ENCODE results near the gene HS6ST1. TPM values are rescaled to one million over a fixed set of nuclear protein-coding genes. Genes with fewer than 3 reads are reported as not detected.

The HS6ST1 gene
- total and polyA plus RNA-seq, 2 donors (not counting 1 experiment from before 2014, with no cell fraction given), result 16.6 to 59.9 TPM

- Histone ChIP-seq H3K9ac (ENCODE audit: insufficient read depth, low read length) (no peak overlapping the region), H3K27me3 (ENCODE audit: control insufficient read depth, insufficient read depth, low read length) (no peaks in the 10 kb centered on the region), H4K20me1 (ENCODE audit: control insufficient read depth, extremely low read depth, insufficient read depth, low read length) (no peaks in the 10 kb centered on the region), H3K79me2 (ENCODE audit: control insufficient read depth, insufficient read depth, low read length) (no peaks in the 10 kb centered on the region), H3K27ac (ENCODE audit: insufficient read depth, low read length) (no peak overlapping the region), H3K4me2 (ENCODE audit: extremely low read depth, insufficient read depth, low read length) (no peak overlapping the region), H3K36me3 (ENCODE audit: control insufficient read depth, insufficient read depth, low read length) (no peaks in the 10 kb centered on the region), H3K9me3 (ENCODE audit: control insufficient read depth, insufficient read depth, low read depth, low read length) (no peaks in the 10 kb centered on the region), H3K4me1 (ENCODE audit: control insufficient read depth, extremely low read depth, insufficient read depth, low read length) (peaks cover 9% of the 10 kb centered on the region), H3K4me3 (replicated peaks in 1 of 4; ENCODE audit: control extremely low read depth in 1 of 4, insufficient read depth in 1 of 4, low read depth in 3 of 4, low read length in 4 of 4) (no peak overlapping the region), H2AFZ (ENCODE audit: low read length) (no peak overlapping the region)
- TF ChIP-seq, protein P1, sequence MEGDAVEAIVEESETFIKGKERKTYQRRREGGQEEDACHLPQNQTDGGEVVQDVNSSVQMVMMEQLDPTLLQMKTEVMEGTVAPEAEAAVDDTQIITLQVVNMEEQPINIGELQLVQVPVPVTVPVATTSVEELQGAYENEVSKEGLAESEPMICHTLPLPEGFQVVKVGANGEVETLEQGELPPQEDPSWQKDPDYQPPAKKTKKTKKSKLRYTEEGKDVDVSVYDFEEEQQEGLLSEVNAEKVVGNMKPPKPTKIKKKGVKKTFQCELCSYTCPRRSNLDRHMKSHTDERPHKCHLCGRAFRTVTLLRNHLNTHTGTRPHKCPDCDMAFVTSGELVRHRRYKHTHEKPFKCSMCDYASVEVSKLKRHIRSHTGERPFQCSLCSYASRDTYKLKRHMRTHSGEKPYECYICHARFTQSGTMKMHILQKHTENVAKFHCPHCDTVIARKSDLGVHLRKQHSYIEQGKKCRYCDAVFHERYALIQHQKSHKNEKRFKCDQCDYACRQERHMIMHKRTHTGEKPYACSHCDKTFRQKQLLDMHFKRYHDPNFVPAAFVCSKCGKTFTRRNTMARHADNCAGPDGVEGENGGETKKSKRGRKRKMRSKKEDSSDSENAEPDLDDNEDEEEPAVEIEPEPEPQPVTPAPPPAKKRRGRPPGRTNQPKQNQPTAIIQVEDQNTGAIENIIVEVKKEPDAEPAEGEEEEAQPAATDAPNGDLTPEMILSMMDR (conservative IDR thresholded peaks at IDR 0.05 in 1 of 2, IDR thresholded peaks at IDR 0.05 in 1 of 2; ENCODE audit: low read depth in 1 of 2, low read length in 2 of 2), result no peak
- no peak for TF ChIP-seq EZH2 (IDR thresholded peaks at IDR 0.05; ENCODE audit: low read length, missing control alignments)
- DNase-seq (ENCODE audit: low read depth in 2 of 2), result no peak
Observed at GRCh38 chr2:128348701-128349100, 30.0 kb upstream of the HS6ST1 start.

DNA sequence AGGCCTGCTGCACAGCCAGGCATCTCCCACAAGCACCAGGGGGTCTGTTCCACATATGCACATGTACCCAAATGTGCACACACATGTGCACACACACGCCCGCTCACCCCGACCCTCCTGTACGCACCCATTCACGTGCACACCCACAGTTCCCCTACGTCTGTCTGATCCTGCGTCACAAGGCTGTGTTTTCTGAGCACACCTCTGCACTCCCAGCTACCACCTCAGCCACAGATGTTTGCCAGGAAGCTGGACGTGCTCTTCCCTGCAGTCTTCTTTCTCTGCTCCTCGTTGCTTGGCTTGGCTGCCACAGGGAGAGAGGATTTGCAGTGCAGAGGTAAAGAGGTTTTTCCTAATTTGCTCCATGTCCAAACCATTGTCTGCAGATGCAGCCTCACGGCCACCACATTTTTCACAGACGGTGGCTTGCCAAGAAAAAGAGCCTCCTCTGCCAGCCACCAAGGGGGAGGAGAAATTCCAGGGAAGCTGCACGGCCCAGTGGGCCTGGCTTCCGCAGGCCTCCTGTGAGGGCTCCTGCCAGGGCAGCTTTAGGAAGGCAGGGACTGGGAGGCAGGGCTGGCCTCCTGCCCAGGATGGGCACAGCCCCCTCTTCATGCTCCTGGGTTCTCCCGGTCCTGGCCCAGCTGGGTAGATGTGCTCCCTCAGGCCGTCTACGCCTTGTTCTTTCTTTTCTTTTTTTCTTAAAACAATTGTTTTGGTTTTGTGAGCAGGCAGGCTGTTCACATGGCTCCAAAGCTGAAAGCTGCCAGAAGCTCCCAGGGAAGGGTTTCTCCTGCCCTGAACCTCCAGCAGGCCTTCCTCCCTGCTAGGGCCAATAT lies 29.3 kb upstream of the HS6ST1 start:
- Histone ChIP-seq H3K4me1 (ENCODE audit: control insufficient read depth, extremely low read depth, insufficient read depth, low read length) (peaks cover 9% of the 10 kb centered on the region), H3K4me3 (replicated peaks in 1 of 4; ENCODE audit: control extremely low read depth in 1 of 4, insufficient read depth in 1 of 4, low read depth in 3 of 4, low read length in 4 of 4) (no peak overlapping the region), H3K4me2 (ENCODE audit: extremely low read depth, insufficient read depth, low read length) (no peak overlapping the region), H3K9me3 (ENCODE audit: control insufficient read depth, insufficient read depth, low read depth, low read length) (no peaks in the 10 kb centered on the region), H3K27me3 (ENCODE audit: control insufficient read depth, insufficient read depth, low read length) (no peaks in the 10 kb centered on the region), H3K79me2 (ENCODE audit: control insufficient read depth, insufficient read depth, low read length) (no peaks in the 10 kb centered on the region), H2AFZ (ENCODE audit: low read length) (peak overlapping the region; percentile 84), H3K27ac (ENCODE audit: insufficient read depth, low read length) (no peak overlapping the region), H3K36me3 (ENCODE audit: control insufficient read depth, insufficient read depth, low read length) (no peaks in the 10 kb centered on the region), H3K9ac (ENCODE audit: insufficient read depth, low read length) (no peak overlapping the region), H4K20me1 (ENCODE audit: control insufficient read depth, extremely low read depth, insufficient read depth, low read length) (no peaks in the 10 kb centered on the region)
- DNase-seq (ENCODE audit: low read depth in 2 of 2), result peak; percentile 35 to 74
- TF ChIP-seq, protein P1 (conservative IDR thresholded peaks at IDR 0.05 in 1 of 2, IDR thresholded peaks at IDR 0.05 in 1 of 2; ENCODE audit: low read depth in 1 of 2, low read length in 2 of 2), result no peak

- peaks cover 9% of the 10 kb centered on the region for H3K4me1 ChIP-seq (ENCODE audit: control insufficient read depth, extremely low read depth, insufficient read depth, low read length)
Observed at GRCh38 chr2:128347171-128347558, 28.5 kb upstream of the HS6ST1 start.

More at GRCh38 chr2:128347171-128347558, 28.5 kb upstream of the HS6ST1 start:
- Histone ChIP-seq H3K27ac (ENCODE audit: insufficient read depth, low read length) (no peak overlapping the region), H3K27me3 (ENCODE audit: control insufficient read depth, insufficient read depth, low read length) (no peaks in the 10 kb centered on the region), H3K4me3 (replicated peaks in 1 of 4; ENCODE audit: control extremely low read depth in 1 of 4, insufficient read depth in 1 of 4, low read depth in 3 of 4, low read length in 4 of 4) (no peak overlapping the region), H3K4me2 (ENCODE audit: extremely low read depth, insufficient read depth, low read length) (no peak overlapping the region), H3K9me3 (ENCODE audit: control insufficient read depth, insufficient read depth, low read depth, low read length) (no peaks in the 10 kb centered on the region), H3K9ac (ENCODE audit: insufficient read depth, low read length) (no peak overlapping the region), H4K20me1 (ENCODE audit: control insufficient read depth, extremely low read depth, insufficient read depth, low read length) (no peaks in the 10 kb centered on the region), H2AFZ (ENCODE audit: low read length) (no peak overlapping the region), H3K79me2 (ENCODE audit: control insufficient read depth, insufficient read depth, low read length) (no peaks in the 10 kb centered on the region), H3K36me3 (ENCODE audit: control insufficient read depth, insufficient read depth, low read length) (no peaks in the 10 kb centered on the region)
- no peak for DNase-seq (ENCODE audit: low read depth in 2 of 2)
- no peak for TF ChIP-seq EZH2 (IDR thresholded peaks at IDR 0.05; ENCODE audit: low read length, missing control alignments)
- TF ChIP-seq, protein P1 (conservative IDR thresholded peaks at IDR 0.05 in 1 of 2, IDR thresholded peaks at IDR 0.05 in 1 of 2; ENCODE audit: low read depth in 1 of 2, low read length in 2 of 2), result no peak
